H1 (cell line): ENCODE measurements around the gene SHTN1.

Experiments
- BACH1 ChIP-seq: IDR thresholded peaks from 2 replicates; pipeline ENCODE4 v1.6.1; 2012; ENCODE audit warnings: low read length, improper control_type of control experiment
- CEBPB ChIP-seq: IDR thresholded peaks from 2 replicates; pipeline ENCODE4 v1.6.1; 2012; ENCODE audit warnings: low read depth, low read length
- CTCF ChIP-seq, 3 experiments: IDR thresholded peaks; 1 replicate in 2 of 3; 2 replicates in 1 of 3; pipeline versions ENCODE4 v1.5.1 to v1.6.1; 2011; ENCODE audit warnings: low read length in 3 of 3, mild to moderate bottlenecking in 3 of 3, inconsistent platforms in 2 of 3, low read depth in 1 of 3, moderate library complexity in 1 of 3; ENCODE audit not compliant: insufficient read depth in 1 of 3; ENCODE audit errors: control extremely low read depth in 1 of 3
- POLR2A ChIP-seq, 2 experiments: IDR thresholded peaks; 1 replicate in 1 of 2; 2 replicates in 1 of 2; pipeline ENCODE4 v1.6.1; 2011; ENCODE audit warnings: low read depth in 2 of 2, low read length in 2 of 2, mild to moderate bottlenecking in 2 of 2; ENCODE audit errors: control extremely low read depth in 1 of 2
- POLR2AphosphoS5 ChIP-seq: IDR thresholded peaks from 2 replicates; pipeline ENCODE4 v1.6.1; 2011; ENCODE audit warnings: low read depth, low read length
- SIN3A ChIP-seq, 2 experiments: IDR thresholded peaks in 1 of 2; conservative IDR thresholded peaks in 1 of 2; 2 replicates each; pipeline ENCODE4 v1.6.1; 2011 to 2012; ENCODE audit warnings: low read length in 2 of 2, improper control_type of control experiment in 1 of 2, low read depth in 1 of 2, mild to moderate bottlenecking in 1 of 2
- SRF ChIP-seq: IDR thresholded peaks from 2 replicates; pipeline ENCODE4 v1.6.1; 2011; ENCODE audit warnings: mild to moderate bottlenecking, low read depth, low read length, moderate library complexity
- TCF12 ChIP-seq: IDR thresholded peaks from 2 replicates; pipeline ENCODE4 v1.6.1; 2011; ENCODE audit warnings: low read depth, mild to moderate bottlenecking, low read length
- ZNF274 ChIP-seq: IDR thresholded peaks from 2 replicates; pipeline ENCODE4 v1.7.0; 2012; ENCODE audit warnings: low read length, borderline replicate concordance; ENCODE audit errors: extremely low read depth

GRCh38 chr10:116973371-116973905 lies 31.5 kb downstream of the SHTN1 start:
- TF ChIP-seq ZNF274 (no peak), CTCF (IDR thresholded peaks at IDR 0.05; ENCODE audit: control extremely low read depth in 1 of 3, insufficient read depth in 1 of 3, low read depth in 1 of 3, low read length in 3 of 3) (no peak), TCF12 (no peak), SIN3A (conservative IDR thresholded peaks at IDR 0.05 in 1 of 2, IDR thresholded peaks at IDR 0.05 in 1 of 2; ENCODE audit: low read depth in 1 of 2, low read length in 2 of 2) (no peak), POLR2A (IDR thresholded peaks at IDR 0.05; ENCODE audit: control extremely low read depth in 1 of 2, low read depth in 2 of 2, low read length in 2 of 2) (no peak), POLR2AphosphoS5 (no peak), SRF (no peak), CEBPB (no peak), BACH1 (no peak)
